Measurements from ENCODE around the gene VTI1A. TPM values are rescaled to one million over a fixed set of nuclear protein-coding genes. Genes with fewer than 3 reads are reported as not detected.
"Not testable (repeated sequence)": the region's sequence is repeated elsewhere in the genome, so short reads cannot be mapped to it uniquely, and the experiment has no call there.

The VTI1A gene
- total RNA-seq, 4 donors from 2014 or later: 43.5 to 80.4 (median 62.3) TPM

GRCh38 chr10:112859793-112860192, 412.8 kb downstream of the VTI1A start:
- ATAC-seq (ENCODE audit: low FRiP score) (no peak), DNase-seq (ENCODE audit: low spot score) (no peak)
- TF ChIP-seq CTCF (IDR thresholded peaks at IDR 0.05): no peak

DNA sequence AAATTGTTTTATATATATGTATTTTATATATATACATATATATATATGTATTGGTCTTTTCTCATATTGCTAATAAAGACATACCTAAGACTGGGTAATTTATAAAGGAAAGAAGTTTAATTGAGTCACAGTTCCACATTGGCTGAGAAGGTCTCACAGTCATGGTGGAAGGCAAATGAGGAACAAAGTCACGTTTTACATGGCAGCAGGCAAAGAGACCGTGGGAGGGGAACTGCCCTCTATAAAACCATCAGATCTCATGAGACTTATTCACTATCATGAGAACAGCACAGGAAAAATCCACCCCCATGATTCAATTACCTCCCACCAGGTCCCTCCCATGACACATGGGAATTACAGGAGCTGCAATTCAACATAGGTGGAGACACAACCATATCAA, 416.4 kb downstream of the VTI1A start:
- ATAC-seq (ENCODE audit: low FRiP score); DNase-seq (ENCODE audit: low spot score): not testable (repeated sequence)

Small RNA genes within 50 kb of the gene (small RNA-seq; reads per million reads assigned to genes)
- gene AC022018.1: not detected
- gene MIR4295: not detected

Other genes with a start within 250 kb of the VTI1A start
- not detected for gene TECTB, start 163.8 kb upstream of the VTI1A start, total RNA-seq
- 10 to 100 TPM; 39.7 to 58.8 (median 48.4) TPM for gene ACSL5, start 73.1 kb upstream of the VTI1A start, total RNA-seq
- 10 to 100 TPM; 21.9 to 35.9 (median 26.5) TPM for gene ZDHHC6, start 301 bp upstream of the VTI1A start, total RNA-seq